Lung (tissue), 12 donors: ENCODE results near the gene ART4. TPM values are rescaled to one million over a fixed set of nuclear protein-coding genes. Genes with fewer than 3 reads are reported as not detected.

Experiments
- ATAC-seq: fragments of 200-7000 bp; cut with Tn5 transposase; one replicate; pipeline ENCODE4 v1.9.1; 2020; ENCODE audit warnings: moderate number of reproducible peaks; ENCODE audit not compliant: insufficient read depth, low FRiP score
- DNase-seq, 3 donors: peaks; one replicate each; pipeline ENCODE4 v3.0.0-alpha.2; 2013 to 2017
- H3K27ac ChIP-seq, 2 donors: one replicate each; pipeline ENCODE4 v1.5.1; 2013; ENCODE audit warnings: mild to moderate bottlenecking in 2 of 2, moderate library complexity in 2 of 2, control low read depth in 1 of 2, inconsistent platforms in 1 of 2, low read depth in 1 of 2, low read length in 1 of 2
- H3K27me3 ChIP-seq, 3 donors: one replicate each; pipeline ENCODE4 v1.5.1; 2013; ENCODE audit warnings: low read length in 2 of 3; ENCODE audit not compliant: control insufficient read depth in 3 of 3, insufficient read depth in 3 of 3
- H3K36me3 ChIP-seq, 4 donors: one replicate each; pipeline ENCODE4 v1.5.1; 2013; ENCODE audit warnings: low read length in 4 of 4, mild to moderate bottlenecking in 1 of 4, moderate library complexity in 1 of 4; ENCODE audit not compliant: control insufficient read depth in 4 of 4, insufficient read depth in 4 of 4
- H3K4me1 ChIP-seq, 5 donors: one replicate each; pipeline ENCODE4 v1.5.1; 2013; ENCODE audit warnings: low read length in 5 of 5, mild to moderate bottlenecking in 2 of 5, moderate library complexity in 1 of 5; ENCODE audit not compliant: control insufficient read depth in 5 of 5, insufficient read depth in 5 of 5
- H3K4me3 ChIP-seq: one replicate; pipeline ENCODE4 v1.5.1; 2013; ENCODE audit warnings: mild to moderate bottlenecking, control low read depth, moderate library complexity
- H3K9ac ChIP-seq, 2 donors: one replicate each; pipeline ENCODE4 v1.5.1; 2013; ENCODE audit warnings: low read length in 2 of 2, control low read depth in 1 of 2; ENCODE audit not compliant: insufficient read depth in 1 of 2
- H3K9me3 ChIP-seq, 4 donors: one replicate each; pipeline ENCODE4 v1.5.1; 2013; ENCODE audit warnings: low read length in 3 of 4, mild to moderate bottlenecking in 1 of 4, moderate library complexity in 1 of 4; ENCODE audit not compliant: control insufficient read depth in 4 of 4, insufficient read depth in 3 of 4
- WGBS, 2 donors: extraction: QIAGEN DNeasy Blood & Tissue Kit; methylation state at CpG; one replicate each; pipeline ENCODE4 v1.1.7; 2013; 5-methylcytosine and 5-hydroxymethylcytosine counted together
- polyA plus RNA-seq, 2 donors: library from polyadenylated mRNA; stranded (reverse); fragments of 200-250 nt; gene quantifications; one replicate each; pipeline ENCODE4 v1.2.1, GENCODE V29; 2013
- total RNA-seq, 2 donors: library from RNA; depleted of rRNA in 1 of 2; stranded (reverse); fragments of >200 nt in 1 of 2; gene quantifications; one replicate each; pipeline ENCODE4 v1.2.1, GENCODE V29; 2014 to 2021
- TF ChIP-seq, protein P1 (sequence below): IDR thresholded peaks from 2 replicates; pipeline ENCODE4 v1.5.1; 2012; ENCODE audit warnings: mild to moderate bottlenecking; ENCODE audit errors: control extremely low read depth, extremely low read depth
- donor health status: control.
- donor health status: control.
- donor health status: Bipolar disorder and iron deficiency.
- donor health status: healthy.
- donor health status: DM: yes; HTN: yes; CAD: no.

ART4 gene
- total and polyA plus RNA-seq, 4 donors: 0.76 to 3.1 (median 0.92) TPM

GRCh38 chr12:14782756-14783155, 60.6 kb downstream of the ART4 start:
- no peak for ATAC-seq
- TF ChIP-seq, protein P1, sequence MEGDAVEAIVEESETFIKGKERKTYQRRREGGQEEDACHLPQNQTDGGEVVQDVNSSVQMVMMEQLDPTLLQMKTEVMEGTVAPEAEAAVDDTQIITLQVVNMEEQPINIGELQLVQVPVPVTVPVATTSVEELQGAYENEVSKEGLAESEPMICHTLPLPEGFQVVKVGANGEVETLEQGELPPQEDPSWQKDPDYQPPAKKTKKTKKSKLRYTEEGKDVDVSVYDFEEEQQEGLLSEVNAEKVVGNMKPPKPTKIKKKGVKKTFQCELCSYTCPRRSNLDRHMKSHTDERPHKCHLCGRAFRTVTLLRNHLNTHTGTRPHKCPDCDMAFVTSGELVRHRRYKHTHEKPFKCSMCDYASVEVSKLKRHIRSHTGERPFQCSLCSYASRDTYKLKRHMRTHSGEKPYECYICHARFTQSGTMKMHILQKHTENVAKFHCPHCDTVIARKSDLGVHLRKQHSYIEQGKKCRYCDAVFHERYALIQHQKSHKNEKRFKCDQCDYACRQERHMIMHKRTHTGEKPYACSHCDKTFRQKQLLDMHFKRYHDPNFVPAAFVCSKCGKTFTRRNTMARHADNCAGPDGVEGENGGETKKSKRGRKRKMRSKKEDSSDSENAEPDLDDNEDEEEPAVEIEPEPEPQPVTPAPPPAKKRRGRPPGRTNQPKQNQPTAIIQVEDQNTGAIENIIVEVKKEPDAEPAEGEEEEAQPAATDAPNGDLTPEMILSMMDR: no peak
- H3K27me3 ChIP-seq: no peaks in the 10 kb centered on the region
- no peak overlapping the region for H3K27ac ChIP-seq
- peaks cover 4 to 17% (median 8%) of the 10 kb centered on the region in 4 donors for H3K36me3 ChIP-seq
- H3K4me3 ChIP-seq: no peak overlapping the region
- H3K9me3 ChIP-seq: no peaks in the 10 kb centered on the region
- peaks cover 0 to 4% (median 0%) of the 10 kb centered on the region in 5 donors for H3K4me1 ChIP-seq
- no peak overlapping the region for H3K9ac ChIP-seq
- no peak for DNase-seq

DNA sequence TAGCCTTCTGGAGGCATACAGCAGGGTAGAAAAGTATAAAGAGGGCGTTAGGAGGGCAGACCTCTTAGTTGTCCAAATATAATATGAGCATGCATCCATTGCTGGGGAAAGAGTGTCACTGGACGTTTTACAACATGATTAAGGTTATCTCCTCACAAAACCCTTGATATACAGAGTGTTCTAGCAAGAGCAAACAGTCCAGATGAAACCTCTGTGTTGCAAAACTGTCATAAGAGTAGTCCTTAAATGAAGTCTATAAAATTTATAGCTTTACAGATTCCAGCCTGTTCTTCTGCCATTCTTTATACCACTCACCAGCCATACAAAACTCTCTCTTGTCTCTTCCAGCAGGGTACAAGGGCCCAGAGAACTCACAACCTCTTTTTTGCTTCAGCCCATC, 61.8 kb downstream of the ART4 start:
- Histone ChIP-seq H3K9ac (no peak overlapping the region), H3K9me3 (no peaks in the 10 kb centered on the region), H3K27ac (no peak overlapping the region), H3K27me3 (no peaks in the 10 kb centered on the region), H3K4me3 (no peak overlapping the region), H3K4me1 (peaks cover 0 to 9% (median 1%) of the 10 kb centered on the region in 5 donors), H3K36me3 (peaks cover 0 to 13% (median 3%) of the 10 kb centered on the region in 4 donors)
- ATAC-seq: no peak
- TF ChIP-seq, protein P1: no peak
- DNase-seq: no peak
- WGBS, 2 donors: 72 to 82% methylated on average over 2 of the region's 2 CpGs

GRCh38 chr12:14780859-14781258, 62.5 kb downstream of the ART4 start:
- 85 to 87% methylated on average over 3 of the region's 3 CpGs for WGBS, 2 donors
- Histone ChIP-seq H3K4me3 (no peak overlapping the region), H3K4me1 (peaks cover 1 to 12% (median 4%) of the 10 kb centered on the region in 5 donors), H3K27ac (no peak overlapping the region), H3K9me3 (no peaks in the 10 kb centered on the region), H3K36me3 (peaks cover 0 to 12% (median 3%) of the 10 kb centered on the region in 4 donors), H3K27me3 (no peaks in the 10 kb centered on the region), H3K9ac (no peak overlapping the region)
- TF ChIP-seq, protein P1: no peak
- ATAC-seq (no peak), DNase-seq (no peak)

DNA sequence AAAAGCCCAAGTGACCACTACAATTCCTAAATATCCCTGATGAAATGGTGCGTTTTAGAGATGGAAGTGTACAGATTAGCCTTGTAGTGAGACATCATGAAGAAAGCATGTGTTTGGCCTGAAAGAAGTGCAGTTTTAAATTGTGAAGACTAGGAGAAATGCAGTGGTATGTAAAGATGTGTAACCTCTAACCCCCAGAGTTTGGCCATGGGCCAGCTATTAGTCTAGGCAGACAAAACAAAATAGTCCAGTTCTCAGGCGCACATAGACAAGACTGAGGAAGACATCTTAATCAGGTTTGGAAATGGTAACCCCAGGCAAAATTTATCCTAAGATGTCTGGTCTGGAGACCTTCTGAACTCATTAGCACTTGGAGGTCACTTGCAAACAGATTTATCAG, 63.5 kb downstream of the ART4 start:
- TF ChIP-seq, protein P1: no peak
- H3K4me3 ChIP-seq: no peak overlapping the region
- no peak overlapping the region for H3K27ac ChIP-seq
- ATAC-seq (no peak), DNase-seq (peak in 1 of 3 donors; percentile 22)
- H3K9me3 ChIP-seq: no peaks in the 10 kb centered on the region
- 95 to 99% methylated on average over 2 of the region's 2 CpGs for WGBS, 2 donors
- peaks cover 0 to 9% (median 0%) of the 10 kb centered on the region in 4 donors for H3K36me3 ChIP-seq
- no peaks in the 10 kb centered on the region for H3K27me3 ChIP-seq
- H3K9ac ChIP-seq: no peak overlapping the region
- peaks cover 1 to 21% (median 7%) of the 10 kb centered on the region in 5 donors for H3K4me1 ChIP-seq
